Ecto neural progenitor cell (in vitro differentiated cells): Measurements from ENCODE around the gene SEC22C.
"Not testable (repeated sequence)": the region's sequence is repeated elsewhere in the genome, so short reads cannot be mapped to it uniquely, and the experiment has no call there.

Experiments used
- DNase-seq: peaks from one replicate; pipeline ENCODE4 v3.0.0-alpha.2; 2018; ENCODE audit warnings: low spot score

Gene SEC22C

GRCh38 chr3:42579346-42579745 is 2.4 kb downstream of the SEC22C start:
- DNase-seq, result not testable (repeated sequence)

DNA sequence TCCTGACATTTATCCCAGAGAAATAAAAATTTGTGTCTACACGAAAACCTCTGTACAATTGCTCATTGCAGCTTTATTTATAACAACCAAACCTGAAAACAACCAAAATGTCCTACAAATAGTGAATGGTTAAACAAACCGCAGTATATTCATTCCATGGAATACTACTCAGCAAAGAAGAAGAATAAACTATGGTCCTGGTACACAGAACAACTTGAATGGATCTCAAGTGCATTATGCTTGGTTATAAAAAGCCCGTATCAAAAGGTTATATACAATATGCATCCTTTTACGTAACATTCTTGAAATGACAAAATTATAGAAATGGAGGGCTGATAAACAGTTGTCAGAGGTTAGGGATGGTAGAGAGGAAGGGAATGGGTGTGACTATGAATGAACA is 3.7 kb downstream of the SEC22C start:
- no peak for DNase-seq

GRCh38 chr3:42575137-42575741 is 6.5 kb downstream of the SEC22C start:
- DNase-seq, result no peak

- peak; percentile 65 for DNase-seq
These were observed 9.5 kb downstream of the SEC22C start for GRCh38 chr3:42572278-42572677.

- no peak for DNase-seq
These were observed 12.1 kb downstream of the SEC22C start for GRCh38 chr3:42569593-42570142.

DNA sequence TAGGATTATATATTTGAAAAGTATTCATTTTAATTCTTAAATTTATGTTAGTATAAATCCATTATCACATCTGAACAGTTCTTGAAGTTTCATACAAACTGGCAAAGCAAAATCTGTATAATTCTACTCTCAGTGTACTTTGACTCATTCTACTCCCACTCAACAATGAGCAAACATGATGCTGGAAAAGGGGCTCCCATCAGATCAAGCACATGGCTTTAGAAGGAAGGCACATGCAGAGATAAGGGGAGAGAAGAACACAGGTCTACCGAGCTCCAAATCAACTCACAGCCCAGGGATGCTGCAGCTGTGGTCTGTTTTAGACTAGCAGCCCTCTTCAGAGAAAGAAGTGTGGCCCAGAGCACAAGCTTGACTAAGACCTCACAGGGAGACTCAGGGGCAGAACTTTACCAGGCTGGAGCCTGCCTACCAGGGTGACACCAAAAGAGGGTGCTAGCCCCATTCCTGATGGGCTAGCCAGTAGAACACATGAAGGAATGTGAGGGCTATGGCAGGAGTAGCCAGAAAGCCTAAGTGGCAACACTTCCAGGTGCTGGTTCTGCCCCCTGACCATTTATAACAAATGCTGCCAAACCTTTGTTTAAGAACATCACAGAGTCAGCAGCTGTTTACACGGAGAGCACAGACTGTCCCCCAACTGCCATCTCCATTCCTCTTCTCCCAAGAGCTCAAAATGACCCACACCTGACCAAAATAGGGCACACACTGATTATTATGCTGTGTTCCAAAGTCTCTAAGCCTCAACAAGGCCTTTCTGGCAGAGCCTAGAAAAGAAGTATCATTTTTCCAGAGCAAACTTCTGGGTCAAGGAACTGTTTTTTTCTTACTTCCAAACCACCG is 19.5 kb downstream of the SEC22C start:
- DNase-seq, result no peak

GRCh38 chr3:42557854-42558253 is 23.9 kb downstream of the SEC22C start:
- no peak for DNase-seq

GRCh38 chr3:42556817-42557216 is 24.9 kb downstream of the SEC22C start:
- DNase-seq, result not testable (repeated sequence)

DNA sequence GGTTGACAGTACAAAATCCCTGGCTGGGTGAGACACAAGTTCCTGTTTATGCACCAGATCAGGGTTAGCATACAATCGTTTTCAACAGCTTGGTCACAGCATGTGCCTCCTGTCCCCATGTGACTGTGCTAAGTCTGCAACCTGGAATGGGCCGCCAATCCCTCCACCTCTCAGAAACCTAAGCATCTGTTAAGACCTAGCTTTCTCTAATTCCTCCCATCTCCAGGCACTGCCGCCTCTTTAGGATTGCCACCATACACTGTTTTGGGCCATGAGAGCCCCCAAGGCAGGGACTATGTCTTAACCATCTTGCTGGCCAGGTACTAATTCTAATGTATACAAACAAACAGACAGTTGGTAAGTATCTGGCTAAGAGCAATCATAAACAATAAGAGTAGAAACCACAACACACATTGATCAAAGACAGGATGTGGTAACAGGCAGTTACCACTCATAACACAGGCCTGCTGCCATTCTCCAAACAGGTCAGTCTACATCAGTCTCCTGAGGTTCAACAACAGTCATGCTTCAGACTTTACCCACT is 25.6 kb downstream of the SEC22C start:
- no peak for DNase-seq

- DNase-seq, result no peak
These were observed 28.9 kb downstream of the SEC22C start for GRCh38 chr3:42552830-42553229.

GRCh38 chr3:42550250-42550649 is 31.5 kb downstream of the SEC22C start:
- DNase-seq, result no peak

DNA sequence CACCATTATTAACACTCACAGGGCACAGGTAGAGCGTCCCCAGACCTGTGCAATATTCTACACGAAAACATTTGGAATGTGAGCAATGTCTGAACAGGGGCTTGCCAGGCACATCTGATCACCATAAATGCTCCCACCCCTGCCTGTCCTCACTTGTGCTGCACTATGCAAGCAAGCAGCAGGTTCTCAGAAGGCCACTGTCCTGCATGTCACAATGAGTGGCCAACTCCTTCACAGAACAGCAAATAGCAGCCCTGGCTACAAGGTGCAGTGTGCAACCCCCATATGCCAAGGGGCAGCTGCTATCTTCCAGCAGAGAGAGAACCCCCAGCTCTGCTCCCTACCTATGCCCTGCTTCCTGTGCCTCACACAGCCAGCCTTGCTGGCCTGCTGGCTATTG is 32.6 kb downstream of the SEC22C start:
- no peak for DNase-seq

DNA sequence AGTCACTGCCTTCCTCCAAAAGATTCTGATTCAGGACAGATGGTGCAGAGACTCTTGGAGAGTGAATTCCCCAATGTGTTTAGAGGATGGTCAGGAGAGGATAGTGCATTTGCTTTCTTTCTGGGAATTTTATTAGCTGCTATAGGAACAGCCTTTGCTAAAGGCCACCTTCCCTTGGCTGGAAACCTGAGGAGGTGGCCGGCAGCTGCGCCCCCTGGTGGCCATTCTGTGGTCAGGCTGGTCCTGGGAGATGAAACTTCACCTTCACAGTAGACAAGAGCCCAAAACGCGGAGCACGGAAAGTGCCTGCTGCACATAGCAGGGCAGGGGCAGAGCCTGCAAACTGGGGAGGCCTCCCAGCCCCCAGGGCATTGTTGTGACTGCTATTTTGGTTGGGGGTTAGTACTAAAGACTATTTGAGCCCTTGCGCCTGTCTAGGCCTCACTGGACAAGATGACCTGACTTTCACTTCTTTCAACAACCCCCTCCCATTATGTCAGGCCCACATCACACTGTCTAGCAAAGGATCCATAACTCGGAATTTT is 34.3 kb downstream of the SEC22C start:
- peak; percentile 81 for DNase-seq

DNA sequence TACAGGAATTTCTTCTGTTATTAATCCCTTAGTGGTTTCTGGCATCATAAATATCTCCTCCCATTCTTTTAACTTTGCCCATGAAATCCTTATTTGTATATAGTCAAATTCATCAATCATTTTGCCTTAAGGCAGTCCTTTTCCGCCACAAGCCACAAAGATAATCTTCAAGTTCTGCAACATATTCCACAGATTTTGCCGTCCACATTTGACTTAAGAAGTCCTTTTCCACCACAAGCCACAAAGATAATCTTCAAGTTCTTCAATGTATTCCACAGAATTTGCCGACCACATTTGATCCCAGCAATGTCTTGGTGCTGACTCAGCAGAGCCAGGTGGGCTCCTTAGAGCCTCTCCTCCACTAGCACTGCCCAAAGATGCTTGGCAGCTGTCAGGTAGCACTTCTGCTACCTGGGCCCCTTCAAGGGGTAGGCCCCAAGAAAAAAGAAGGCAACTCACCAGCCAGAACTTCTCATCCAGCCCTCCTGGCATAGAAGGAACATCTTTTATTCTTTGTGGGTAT is 35.0 kb downstream of the SEC22C start:
- DNase-seq, result no peak

DNA sequence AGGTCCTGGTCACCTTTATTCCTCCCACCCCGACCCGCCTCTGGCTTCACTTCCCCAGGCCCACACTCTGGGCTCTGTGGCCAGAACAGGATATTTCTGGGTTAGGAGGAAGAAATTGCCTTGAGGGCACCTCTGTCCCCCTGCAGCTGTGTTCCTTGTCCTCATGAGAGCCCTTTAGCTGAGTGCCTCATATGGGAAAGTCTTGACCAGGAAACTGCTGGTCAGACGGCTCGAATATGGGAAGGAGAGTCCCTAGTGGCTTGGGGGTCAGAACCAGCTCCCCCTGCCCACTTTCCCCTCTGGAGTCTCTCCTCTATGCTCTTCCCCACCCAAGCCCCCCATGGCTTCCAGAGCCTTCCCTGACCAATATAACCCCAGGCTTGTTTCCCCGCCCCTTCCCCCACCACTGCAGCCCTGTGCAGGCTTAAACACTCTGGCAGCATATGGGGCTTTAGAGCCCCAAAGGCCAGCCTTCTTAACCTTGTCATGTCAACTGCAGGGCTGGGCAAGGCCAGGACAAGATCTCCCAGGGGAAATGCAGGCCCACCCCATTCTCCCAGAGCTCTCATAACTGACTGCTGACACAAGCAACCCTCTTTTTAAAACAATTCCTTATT is 36.4 kb downstream of the SEC22C start:
- DNase-seq, result no peak

DNA sequence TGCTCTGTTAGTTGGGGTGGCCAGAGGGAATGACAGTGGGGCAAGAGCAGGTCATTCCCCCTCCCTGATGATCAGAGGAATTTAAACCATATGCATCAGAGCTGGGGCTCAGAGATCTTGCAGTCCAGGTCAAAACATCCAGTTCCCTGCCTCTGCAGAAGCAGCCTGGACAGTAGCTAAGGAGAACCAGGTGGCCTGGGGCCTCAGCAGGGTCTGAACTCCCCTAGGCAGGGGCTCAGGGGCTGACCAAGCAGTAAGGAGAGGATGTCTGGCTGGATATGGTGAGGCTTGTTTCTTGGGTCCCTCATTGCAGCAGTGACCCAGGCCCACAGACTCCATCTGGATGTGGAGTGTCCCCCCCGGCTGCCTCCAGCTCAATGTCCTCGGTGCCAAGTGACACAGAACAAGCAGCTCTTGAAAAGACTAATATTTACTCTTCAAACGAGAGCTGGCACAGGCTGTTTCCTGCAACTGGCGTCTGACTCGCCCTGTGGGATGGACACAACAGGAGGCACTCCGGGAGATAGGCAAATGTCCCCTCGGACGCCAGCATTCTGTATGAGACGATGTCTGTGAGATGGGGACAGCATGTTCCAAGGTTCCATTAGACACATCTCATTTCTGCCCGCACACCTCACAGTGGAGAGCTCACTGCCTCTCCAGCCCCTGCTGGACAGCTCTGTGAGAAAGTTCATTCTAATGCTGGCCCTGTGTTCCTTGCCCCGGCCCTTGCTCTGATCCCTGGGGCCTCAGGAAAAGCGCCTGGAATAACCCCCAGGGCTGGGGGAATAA is 37.1 kb downstream of the SEC22C start:
- DNase-seq, result no peak

- no peak for DNase-seq
These were observed 40.7 kb downstream of the SEC22C start for GRCh38 chr3:42541079-42541478.

DNA sequence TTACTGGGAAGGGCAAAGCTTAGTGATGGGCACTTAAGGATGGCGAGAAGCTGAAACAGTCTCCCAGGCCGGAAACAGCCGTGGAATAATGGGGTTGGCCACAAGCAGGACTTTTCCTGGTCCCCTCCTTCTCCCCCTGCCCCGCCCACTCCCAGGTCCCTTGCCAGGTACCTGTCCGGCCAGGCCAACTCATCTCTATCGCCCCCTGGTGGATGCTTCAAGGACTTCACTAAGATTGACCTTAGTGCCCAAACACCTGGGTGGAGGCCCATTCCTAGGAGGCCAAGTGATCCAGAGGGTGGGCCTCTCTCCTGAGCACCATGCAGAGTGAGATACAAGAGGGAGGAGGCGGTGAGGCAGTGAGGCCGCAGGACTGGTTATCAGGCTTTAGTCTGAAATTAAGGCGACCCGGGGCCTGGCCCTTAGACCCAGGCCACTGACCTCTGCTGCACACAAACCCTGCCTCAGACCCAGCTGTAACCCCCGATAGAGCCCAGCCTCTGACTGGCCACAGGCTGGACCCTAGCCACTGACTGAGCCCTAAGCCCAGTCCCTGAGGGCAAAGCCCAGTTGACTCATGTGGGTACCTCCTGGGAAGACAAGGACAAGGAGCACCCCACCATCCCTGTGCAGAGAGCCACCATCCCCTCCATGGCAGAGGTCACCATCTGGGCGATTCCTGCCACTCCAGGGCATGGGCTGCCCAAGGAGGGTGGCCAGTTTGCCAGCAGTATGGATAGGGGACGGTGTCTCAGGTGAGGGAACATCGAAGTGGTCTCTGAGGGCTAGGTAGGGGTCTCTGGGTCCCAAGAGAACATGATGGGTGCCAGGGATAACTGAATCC is 41.7 kb downstream of the SEC22C start:
- peak; percentile 77 for DNase-seq

GRCh38 chr3:42537350-42537749 is 44.4 kb downstream of the SEC22C start:
- no peak for DNase-seq
